Measurements from ENCODE around the gene UNC93B1.

The UNC93B1 gene

DNA sequence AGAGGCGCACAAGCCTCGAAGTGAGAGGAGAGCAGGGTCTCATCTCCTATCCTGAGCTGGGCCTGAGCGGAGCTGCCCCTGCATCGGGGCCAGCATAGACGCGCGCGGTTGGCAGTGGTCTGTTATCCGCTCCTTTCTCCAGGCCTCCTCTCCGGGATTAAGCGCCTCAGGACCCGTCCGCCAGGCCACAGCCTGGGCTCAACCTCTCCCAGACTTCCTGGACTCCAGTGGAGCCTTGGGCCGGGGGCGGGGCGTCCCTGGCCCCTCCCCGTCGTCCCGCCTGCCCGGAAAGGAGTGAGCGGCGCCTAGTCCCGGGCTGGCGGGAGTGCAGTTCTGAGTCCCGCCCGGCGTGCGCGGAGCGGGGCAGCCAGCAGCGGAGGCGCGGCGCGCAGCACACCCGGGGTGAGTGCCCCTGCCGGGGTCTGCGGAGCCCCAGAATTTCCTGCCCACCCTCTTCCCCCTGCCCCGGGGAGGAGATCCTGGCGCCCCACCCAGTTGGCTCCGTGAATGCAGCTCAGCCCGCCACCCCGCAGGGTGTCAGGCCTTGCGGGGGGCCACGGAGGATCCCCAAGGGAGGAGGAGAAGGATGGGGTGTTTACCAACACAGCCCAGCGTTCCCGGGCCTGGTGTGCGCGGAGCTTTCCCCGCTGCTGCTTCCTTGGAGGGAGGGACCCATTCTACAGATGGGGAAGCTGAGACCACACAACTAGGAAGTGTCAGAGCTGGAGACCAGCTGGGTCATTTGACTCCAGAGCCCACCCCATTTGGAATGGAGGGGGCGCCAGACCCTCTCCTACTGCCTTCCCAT, 35.0 kb upstream of the UNC93B1 start, which contains the start of gene TCIRG1:
Gene TCIRG1, plus strand, starts transcription at position 308 of the 808 bp plus-strand sequence. CDS start 2,247 bp downstream, outside the sequence.
- Histone ChIP-seq H3K4me1 (ENCODE audit: control insufficient read depth in 1 of 2, insufficient read depth in 2 of 2, low read length in 2 of 2) (peaks cover 7 to 48% of the 10 kb centered on the region in 2 donors), H3K27me3 (ENCODE audit: low read depth, low read length) (no peaks in the 10 kb centered on the region)

GRCh38 chr11:68038226-68038717, 34.4 kb upstream of the UNC93B1 start:
- Histone ChIP-seq H3K4me1 (ENCODE audit: control insufficient read depth in 1 of 2, insufficient read depth in 2 of 2, low read length in 2 of 2) (peaks cover 7 to 48% of the 10 kb centered on the region in 2 donors), H3K27me3 (ENCODE audit: low read depth, low read length) (no peaks in the 10 kb centered on the region), H3K4me3 (ENCODE audit: low read depth in 1 of 2, low read length in 2 of 2) (peak overlapping the region; percentile 87 to 88)

More for the DNA sequence above, 35.0 kb upstream of the UNC93B1 start, which contains the start of gene TCIRG1:
- Histone ChIP-seq H3K4me3 (ENCODE audit: low read depth in 1 of 2, low read length in 2 of 2) (peak within 1 kb of the TSS; percentile 87 to 88), H3K27ac (ENCODE audit: low read length) (peak within 1 kb of the TSS; percentile 92), H3K36me3 (ENCODE audit: control insufficient read depth in 1 of 2, insufficient read depth in 2 of 2, low read length in 2 of 2) (peaks cover 4 to 22% of the 10 kb centered on the region in 2 donors), H3K9me3 (ENCODE audit: control insufficient read depth in 1 of 2, low read length in 2 of 2) (no peaks in the 10 kb centered on the region)

GRCh38 chr11:68037411-68038225, 33.7 kb upstream of the UNC93B1 start:
- peaks cover 6 to 17% of the 10 kb centered on the region in 2 donors for H3K36me3 ChIP-seq (ENCODE audit: control insufficient read depth in 1 of 2, insufficient read depth in 2 of 2, low read length in 2 of 2)
- peaks cover 7 to 50% of the 10 kb centered on the region in 2 donors for H3K4me1 ChIP-seq (ENCODE audit: control insufficient read depth in 1 of 2, insufficient read depth in 2 of 2, low read length in 2 of 2)
- peak overlapping the region in 1 of 2 donors; percentile 87 for H3K4me3 ChIP-seq (ENCODE audit: low read depth in 1 of 2, low read length in 2 of 2)
- H3K27me3 ChIP-seq (ENCODE audit: low read depth, low read length): no peaks in the 10 kb centered on the region
- H3K9me3 ChIP-seq (ENCODE audit: control insufficient read depth in 1 of 2, low read length in 2 of 2): no peaks in the 10 kb centered on the region
- peak overlapping the region; percentile 61 for H3K27ac ChIP-seq (ENCODE audit: low read length)

More at GRCh38 chr11:68038226-68038717, 34.4 kb upstream of the UNC93B1 start:
- H3K36me3 ChIP-seq (ENCODE audit: control insufficient read depth in 1 of 2, insufficient read depth in 2 of 2, low read length in 2 of 2): peaks cover 6 to 17% of the 10 kb centered on the region in 2 donors
- H3K9me3 ChIP-seq (ENCODE audit: control insufficient read depth in 1 of 2, low read length in 2 of 2): no peaks in the 10 kb centered on the region
- H3K27ac ChIP-seq (ENCODE audit: low read length): peak overlapping the region; percentile 92

GRCh38 chr11:68036717-68037239, 32.9 kb upstream of the UNC93B1 start:
- Histone ChIP-seq H3K36me3 (ENCODE audit: control insufficient read depth in 1 of 2, insufficient read depth in 2 of 2, low read length in 2 of 2) (peaks cover 6 to 20% of the 10 kb centered on the region in 2 donors), H3K4me1 (ENCODE audit: control insufficient read depth in 1 of 2, insufficient read depth in 2 of 2, low read length in 2 of 2) (peaks cover 10 to 59% of the 10 kb centered on the region in 2 donors)

DNA sequence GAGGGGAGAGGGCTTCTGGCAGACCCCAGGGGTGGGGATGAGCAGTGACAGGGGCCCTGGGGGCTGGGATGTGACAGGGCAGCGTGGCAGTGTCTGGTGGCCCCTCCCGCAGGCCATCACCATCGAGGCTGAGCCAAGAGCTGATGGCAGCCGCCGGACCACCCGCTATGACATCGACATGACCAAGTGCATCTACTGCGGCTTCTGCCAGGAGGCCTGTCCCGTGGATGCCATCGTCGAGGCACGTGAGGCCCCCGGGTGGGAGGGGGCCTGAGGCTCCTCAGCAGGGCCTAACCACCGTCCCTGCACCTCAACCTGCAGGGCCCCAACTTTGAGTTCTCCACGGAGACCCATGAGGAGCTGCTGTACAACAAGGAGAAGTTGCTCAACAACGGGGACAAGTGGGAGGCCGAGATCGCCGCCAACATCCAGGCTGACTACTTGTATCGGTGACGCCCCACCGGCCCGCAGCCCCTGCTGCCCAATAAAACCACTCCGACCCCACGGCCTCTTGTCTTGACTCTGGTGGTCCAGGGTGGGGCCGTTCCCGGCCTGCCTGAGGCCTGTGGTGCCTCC, 32.3 kb upstream of the UNC93B1 start:
- H3K27me3 ChIP-seq (ENCODE audit: low read depth, low read length): no peaks in the 10 kb centered on the region
- H3K4me3 ChIP-seq (ENCODE audit: low read depth in 1 of 2, low read length in 2 of 2): no peak overlapping the region
- no peaks in the 10 kb centered on the region for H3K9me3 ChIP-seq (ENCODE audit: control insufficient read depth in 1 of 2, low read length in 2 of 2)
- H3K27ac ChIP-seq (ENCODE audit: low read length): peak overlapping the region; percentile 61
- H3K4me1 ChIP-seq (ENCODE audit: control insufficient read depth in 1 of 2, insufficient read depth in 2 of 2, low read length in 2 of 2): peaks cover 13 to 59% of the 10 kb centered on the region in 2 donors
- H3K36me3 ChIP-seq (ENCODE audit: control insufficient read depth in 1 of 2, insufficient read depth in 2 of 2, low read length in 2 of 2): peaks cover 6 to 20% of the 10 kb centered on the region in 2 donors

More at GRCh38 chr11:68036717-68037239, 32.9 kb upstream of the UNC93B1 start:
- peak overlapping the region; percentile 61 for H3K27ac ChIP-seq (ENCODE audit: low read length)
- no peaks in the 10 kb centered on the region for H3K9me3 ChIP-seq (ENCODE audit: control insufficient read depth in 1 of 2, low read length in 2 of 2)
- no peaks in the 10 kb centered on the region for H3K27me3 ChIP-seq (ENCODE audit: low read depth, low read length)
- H3K4me3 ChIP-seq (ENCODE audit: low read depth in 1 of 2, low read length in 2 of 2): peak overlapping the region in 1 of 2 donors; percentile 16

- peaks cover 6 to 20% of the 10 kb centered on the region in 2 donors for H3K36me3 ChIP-seq (ENCODE audit: control insufficient read depth in 1 of 2, insufficient read depth in 2 of 2, low read length in 2 of 2)
- no peaks in the 10 kb centered on the region for H3K27me3 ChIP-seq (ENCODE audit: low read depth, low read length)
- H3K9me3 ChIP-seq (ENCODE audit: control insufficient read depth in 1 of 2, low read length in 2 of 2): no peaks in the 10 kb centered on the region
- H3K27ac ChIP-seq (ENCODE audit: low read length): no peak overlapping the region
- no peak overlapping the region for H3K4me3 ChIP-seq (ENCODE audit: low read depth in 1 of 2, low read length in 2 of 2)
- H3K4me1 ChIP-seq (ENCODE audit: control insufficient read depth in 1 of 2, insufficient read depth in 2 of 2, low read length in 2 of 2): peaks cover 13 to 54% of the 10 kb centered on the region in 2 donors
Measured at GRCh38 chr11:68035266-68035876, 31.5 kb upstream of the UNC93B1 start.

DNA sequence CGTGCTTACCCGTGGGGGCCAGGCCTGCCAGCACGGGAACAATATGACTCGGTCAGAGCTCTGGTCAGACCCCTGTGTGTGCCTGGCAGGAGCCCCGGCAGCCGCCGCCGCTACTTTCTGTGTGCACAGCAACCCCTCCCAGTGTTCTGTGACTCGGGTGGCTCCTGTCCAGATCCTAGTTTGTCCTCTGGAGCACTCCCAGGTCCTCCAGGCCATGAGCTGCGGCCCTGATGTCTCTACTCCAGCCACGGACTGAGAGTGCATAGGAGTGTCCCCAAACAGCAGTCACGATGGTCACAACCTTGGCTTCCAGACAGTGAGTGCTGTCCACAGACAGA, 29.8 kb upstream of the UNC93B1 start:
- Histone ChIP-seq H3K27me3 (ENCODE audit: low read depth, low read length) (no peaks in the 10 kb centered on the region), H3K27ac (ENCODE audit: low read length) (no peak overlapping the region)

DNA sequence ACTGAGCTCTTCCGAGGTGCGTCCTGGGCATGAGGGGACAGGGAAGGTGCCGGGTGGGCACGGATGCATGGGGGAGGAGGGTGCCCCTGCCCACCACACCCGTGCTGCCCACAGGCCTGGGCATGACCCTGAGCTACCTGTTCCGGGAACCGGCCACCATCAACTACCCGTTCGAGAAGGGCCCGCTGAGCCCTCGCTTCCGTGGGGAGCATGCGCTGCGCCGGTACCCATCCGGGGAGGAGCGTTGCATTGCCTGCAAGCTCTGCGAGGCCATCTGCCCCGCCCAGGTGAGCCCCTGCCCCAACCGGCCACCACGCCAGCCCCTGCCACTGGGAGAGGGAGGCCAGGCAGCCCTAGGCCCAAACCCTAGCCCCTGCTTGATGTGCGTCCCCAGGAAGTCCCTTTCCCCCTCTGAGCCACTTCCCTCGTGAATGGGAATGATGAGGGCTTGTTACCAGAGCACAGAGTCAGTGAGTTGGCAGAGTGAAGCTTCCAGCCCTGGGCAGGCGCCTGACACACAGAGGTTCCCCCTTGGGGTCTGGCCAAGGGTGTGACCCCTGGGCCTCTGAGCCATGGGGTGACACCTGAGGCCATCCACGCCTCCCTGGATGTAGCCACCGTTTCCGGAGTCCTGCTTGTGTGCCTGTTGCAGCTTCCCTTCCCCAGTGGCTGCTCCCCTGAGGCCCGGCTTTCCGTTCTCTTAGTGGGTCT, 29.3 kb upstream of the UNC93B1 start:
- Histone ChIP-seq H3K36me3 (ENCODE audit: control insufficient read depth in 1 of 2, insufficient read depth in 2 of 2, low read length in 2 of 2) (peaks cover 6 to 20% of the 10 kb centered on the region in 2 donors), H3K27ac (ENCODE audit: low read length) (no peak overlapping the region), H3K4me1 (ENCODE audit: control insufficient read depth in 1 of 2, insufficient read depth in 2 of 2, low read length in 2 of 2) (peaks cover 9 to 45% of the 10 kb centered on the region in 2 donors), H3K27me3 (ENCODE audit: low read depth, low read length) (no peaks in the 10 kb centered on the region), H3K9me3 (ENCODE audit: control insufficient read depth in 1 of 2, low read length in 2 of 2) (no peaks in the 10 kb centered on the region), H3K4me3 (ENCODE audit: low read depth in 1 of 2, low read length in 2 of 2) (no peak overlapping the region)

More for the DNA sequence above, 29.8 kb upstream of the UNC93B1 start:
- Histone ChIP-seq H3K36me3 (ENCODE audit: control insufficient read depth in 1 of 2, insufficient read depth in 2 of 2, low read length in 2 of 2) (peaks cover 6 to 20% of the 10 kb centered on the region in 2 donors), H3K9me3 (ENCODE audit: control insufficient read depth in 1 of 2, low read length in 2 of 2) (no peaks in the 10 kb centered on the region), H3K4me3 (ENCODE audit: low read depth in 1 of 2, low read length in 2 of 2) (no peak overlapping the region), H3K4me1 (ENCODE audit: control insufficient read depth in 1 of 2, insufficient read depth in 2 of 2, low read length in 2 of 2) (peaks cover 13 to 50% of the 10 kb centered on the region in 2 donors)

- Histone ChIP-seq H3K27me3 (ENCODE audit: low read depth, low read length) (no peaks in the 10 kb centered on the region), H3K9me3 (ENCODE audit: control insufficient read depth in 1 of 2, low read length in 2 of 2) (no peaks in the 10 kb centered on the region), H3K4me3 (ENCODE audit: low read depth in 1 of 2, low read length in 2 of 2) (peak overlapping the region in 1 of 2 donors; percentile 81), H3K4me1 (ENCODE audit: control insufficient read depth in 1 of 2, insufficient read depth in 2 of 2, low read length in 2 of 2) (peaks cover 6 to 34% of the 10 kb centered on the region in 2 donors), H3K27ac (ENCODE audit: low read length) (no peak overlapping the region), H3K36me3 (ENCODE audit: control insufficient read depth in 1 of 2, insufficient read depth in 2 of 2, low read length in 2 of 2) (peaks cover 6 to 24% of the 10 kb centered on the region in 2 donors)
Measured at GRCh38 chr11:68032003-68032402, 28.1 kb upstream of the UNC93B1 start.

DNA sequence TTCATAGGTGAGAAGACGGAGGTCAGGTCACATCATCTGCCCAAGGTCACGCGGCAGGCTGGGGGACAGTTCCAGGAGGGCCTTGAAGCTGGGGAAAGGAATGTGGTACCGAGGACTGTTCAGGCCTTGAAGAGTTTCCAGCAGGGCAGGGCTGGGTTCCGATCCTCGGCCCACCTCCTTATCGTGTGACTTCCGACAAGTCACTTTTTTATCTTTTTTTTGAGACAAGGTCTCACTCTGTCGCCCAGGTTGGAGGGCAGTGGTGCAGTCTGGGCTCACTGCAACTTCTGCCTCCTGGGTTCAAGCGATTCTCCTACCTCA, 27.2 kb upstream of the UNC93B1 start:
- peaks cover 6 to 26% of the 10 kb centered on the region in 2 donors for H3K36me3 ChIP-seq (ENCODE audit: control insufficient read depth in 1 of 2, insufficient read depth in 2 of 2, low read length in 2 of 2)
- peak overlapping the region; percentile 90 for H3K27ac ChIP-seq (ENCODE audit: low read length)
- H3K4me3 ChIP-seq (ENCODE audit: low read depth in 1 of 2, low read length in 2 of 2): peak overlapping the region; percentile 81 to 93
- H3K4me1 ChIP-seq (ENCODE audit: control insufficient read depth in 1 of 2, insufficient read depth in 2 of 2, low read length in 2 of 2): peaks cover 6 to 28% of the 10 kb centered on the region in 2 donors
- no peaks in the 10 kb centered on the region for H3K9me3 ChIP-seq (ENCODE audit: control insufficient read depth in 1 of 2, low read length in 2 of 2)
- H3K27me3 ChIP-seq (ENCODE audit: low read depth, low read length): no peaks in the 10 kb centered on the region

Data from muscle layer of duodenum (tissue), 2 donors.